ENCODE results near the gene HNRNPH1.

The HNRNPH1 gene

DNA sequence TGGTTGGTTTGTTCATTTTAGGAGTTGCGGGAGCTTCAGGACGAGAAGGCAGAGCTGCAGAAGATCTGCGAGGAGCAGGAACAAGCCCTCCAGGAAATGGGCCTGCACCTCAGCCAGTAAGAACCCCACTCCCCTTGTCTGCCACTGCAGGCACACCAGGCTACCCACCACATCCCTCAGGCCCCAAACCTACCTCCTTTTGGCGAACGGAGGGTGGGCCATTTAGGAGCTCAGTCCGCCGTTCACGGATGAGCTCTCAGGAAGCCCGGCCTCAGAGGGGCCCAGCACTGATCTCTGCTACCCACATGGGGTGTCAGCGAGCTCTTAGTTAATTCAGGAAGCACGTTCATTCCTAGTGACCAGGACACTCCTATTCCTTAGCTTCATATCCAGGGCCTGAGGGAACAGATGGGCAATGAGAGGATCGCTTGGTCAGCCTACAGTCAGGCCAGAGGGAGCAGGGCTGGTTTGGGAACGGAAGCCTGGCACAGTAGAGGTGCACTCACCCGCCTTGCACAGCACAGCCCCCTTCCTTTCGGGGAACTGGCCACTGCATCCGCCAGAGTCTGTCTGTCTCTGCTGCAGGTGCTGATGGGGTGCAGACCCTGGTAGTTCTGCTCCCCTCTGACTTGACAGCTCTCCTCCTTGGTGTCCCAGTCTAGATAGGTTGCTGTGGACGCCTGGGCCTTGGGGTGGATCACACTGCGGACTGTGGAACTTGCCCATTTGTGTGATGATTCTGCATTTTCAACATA is 21.4 kb downstream of the HNRNPH1 start:
- no peaks in the 10 kb centered on the region for H3K9me3 ChIP-seq (ENCODE audit: control insufficient read depth, insufficient read depth, low read length)
- H3K4me1 ChIP-seq (ENCODE audit: insufficient read depth, low read length) = no peaks in the 10 kb centered on the region
- no peak overlapping the region for H3K9ac ChIP-seq (ENCODE audit: low read depth, low read length)
- H3K36me3 ChIP-seq (ENCODE audit: insufficient read depth, low read length) = peaks cover 16% of the 10 kb centered on the region

DNA sequence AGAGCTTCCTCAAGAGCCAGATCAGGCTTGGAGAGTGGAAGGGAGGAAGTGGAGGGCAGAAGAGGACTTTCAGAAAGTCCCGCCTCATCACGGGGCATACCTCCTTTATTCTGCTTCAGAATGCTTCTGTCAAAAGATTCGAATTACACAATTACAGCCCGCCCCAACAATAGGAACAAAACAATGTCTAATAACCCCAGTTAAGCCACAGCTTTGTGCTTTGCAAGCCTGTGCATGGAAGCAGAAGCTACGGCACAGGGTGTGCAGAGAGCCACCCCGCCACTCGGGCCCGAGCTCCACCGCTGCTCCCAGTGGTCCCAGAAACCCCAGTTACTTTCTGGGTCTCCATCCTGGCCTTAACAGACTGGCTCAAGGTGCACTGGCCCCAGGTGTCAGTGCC is 23.5 kb downstream of the HNRNPH1 start:
- no peak overlapping the region for H3K9ac ChIP-seq (ENCODE audit: low read depth, low read length)
- H3K36me3 ChIP-seq (ENCODE audit: insufficient read depth, low read length) = peaks cover 20% of the 10 kb centered on the region
- no peaks in the 10 kb centered on the region for H3K9me3 ChIP-seq (ENCODE audit: control insufficient read depth, insufficient read depth, low read length)
- H3K4me1 ChIP-seq (ENCODE audit: insufficient read depth, low read length) = no peaks in the 10 kb centered on the region

DNA sequence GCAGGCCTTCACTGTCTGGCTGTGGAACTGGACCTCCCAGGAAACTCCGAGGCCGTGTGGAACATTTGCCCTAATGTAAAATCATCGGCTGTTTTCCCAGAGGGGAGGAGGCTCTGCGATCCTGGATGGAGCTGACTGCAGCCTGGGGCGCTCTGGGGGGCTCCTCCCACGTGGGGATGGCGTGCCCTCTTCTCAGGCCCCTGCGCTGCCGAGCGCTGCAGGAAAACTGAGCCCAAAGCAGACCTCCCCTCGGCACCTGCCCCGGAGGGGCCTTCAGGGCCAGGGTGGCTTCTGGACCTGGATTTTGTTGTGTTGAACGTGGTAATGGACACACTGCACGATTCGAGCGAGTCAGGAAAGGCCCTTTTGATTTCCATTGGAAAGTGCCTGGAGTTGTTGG is 23.9 kb downstream of the HNRNPH1 start:
- Histone ChIP-seq H3K9me3 (ENCODE audit: control insufficient read depth, insufficient read depth, low read length) (no peaks in the 10 kb centered on the region), H3K9ac (ENCODE audit: low read depth, low read length) (no peak overlapping the region), H3K4me1 (ENCODE audit: insufficient read depth, low read length) (no peaks in the 10 kb centered on the region), H3K36me3 (ENCODE audit: insufficient read depth, low read length) (peaks cover 20% of the 10 kb centered on the region)

DNA sequence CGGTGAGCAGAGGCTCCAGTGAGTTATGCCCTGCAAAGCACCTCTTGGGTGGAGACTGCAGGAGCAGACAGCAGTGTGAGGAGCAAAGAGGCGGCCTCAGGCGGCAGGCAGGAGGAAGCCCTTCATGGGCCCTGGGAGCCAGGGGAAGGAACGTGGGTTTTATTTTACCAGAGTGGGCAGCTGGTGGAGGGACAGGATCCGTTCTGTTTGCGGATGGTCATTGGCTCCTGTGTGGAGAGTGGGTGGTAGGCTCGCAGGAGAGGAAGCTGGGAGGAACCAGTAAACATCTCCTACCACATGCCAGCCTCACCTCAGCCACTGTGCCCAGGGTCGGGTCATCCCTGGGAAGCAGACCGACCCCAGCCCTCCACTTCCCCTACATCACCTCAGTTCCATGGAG is 24.4 kb downstream of the HNRNPH1 start:
- Histone ChIP-seq H3K9ac (ENCODE audit: low read depth, low read length) (no peak overlapping the region), H3K36me3 (ENCODE audit: insufficient read depth, low read length) (peaks cover 20% of the 10 kb centered on the region), H3K4me1 (ENCODE audit: insufficient read depth, low read length) (no peaks in the 10 kb centered on the region), H3K9me3 (ENCODE audit: control insufficient read depth, insufficient read depth, low read length) (no peaks in the 10 kb centered on the region)

DNA sequence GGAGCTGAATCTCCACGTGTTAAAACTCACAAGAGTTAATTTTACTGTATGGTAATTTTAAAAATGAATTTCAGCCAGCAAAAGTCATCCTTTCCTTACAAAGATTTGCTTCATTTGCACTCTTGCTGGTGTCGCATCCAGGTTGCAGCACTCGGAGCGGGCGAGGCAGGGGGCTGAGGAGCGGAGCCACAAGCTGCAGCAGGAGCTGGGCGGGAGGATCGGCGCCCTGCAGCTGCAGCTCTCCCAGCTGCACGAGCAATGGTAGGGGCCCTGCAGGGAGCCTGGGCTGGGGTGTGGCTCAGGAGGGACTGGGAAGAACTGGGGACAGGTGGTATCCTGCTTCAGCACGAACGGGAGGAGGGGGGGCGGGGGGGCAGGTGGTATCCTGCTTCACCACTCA is 27.1 kb downstream of the HNRNPH1 start:
- Histone ChIP-seq H3K9me3 (ENCODE audit: control insufficient read depth, insufficient read depth, low read length) (no peaks in the 10 kb centered on the region), H3K4me1 (ENCODE audit: insufficient read depth, low read length) (no peaks in the 10 kb centered on the region), H3K9ac (ENCODE audit: low read depth, low read length) (no peak overlapping the region), H3K36me3 (ENCODE audit: insufficient read depth, low read length) (peaks cover 33% of the 10 kb centered on the region)

DNA sequence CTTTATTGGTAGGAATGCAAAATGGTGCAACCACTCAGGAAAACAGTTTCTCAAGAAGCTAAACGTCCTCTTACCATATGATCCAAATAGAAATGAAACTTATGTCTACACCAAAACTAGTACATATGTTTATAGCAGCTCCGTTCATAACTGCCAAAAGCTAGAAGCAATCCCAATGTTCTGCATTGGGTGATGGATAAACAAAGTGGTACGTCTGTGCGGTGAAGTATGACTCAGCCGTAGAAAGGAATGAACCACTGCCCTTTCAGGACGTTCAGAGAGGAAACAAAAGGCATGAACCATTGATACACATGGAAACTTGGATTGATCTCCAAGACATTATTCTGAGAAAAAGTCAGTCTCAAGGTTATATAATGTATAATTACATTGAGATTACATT is 27.6 kb downstream of the HNRNPH1 start:
- Histone ChIP-seq H3K36me3 (ENCODE audit: insufficient read depth, low read length) (peaks cover 35% of the 10 kb centered on the region), H3K4me1 (ENCODE audit: insufficient read depth, low read length) (no peaks in the 10 kb centered on the region), H3K9me3 (ENCODE audit: control insufficient read depth, insufficient read depth, low read length) (no peaks in the 10 kb centered on the region), H3K9ac (ENCODE audit: low read depth, low read length) (no peak overlapping the region)

DNA sequence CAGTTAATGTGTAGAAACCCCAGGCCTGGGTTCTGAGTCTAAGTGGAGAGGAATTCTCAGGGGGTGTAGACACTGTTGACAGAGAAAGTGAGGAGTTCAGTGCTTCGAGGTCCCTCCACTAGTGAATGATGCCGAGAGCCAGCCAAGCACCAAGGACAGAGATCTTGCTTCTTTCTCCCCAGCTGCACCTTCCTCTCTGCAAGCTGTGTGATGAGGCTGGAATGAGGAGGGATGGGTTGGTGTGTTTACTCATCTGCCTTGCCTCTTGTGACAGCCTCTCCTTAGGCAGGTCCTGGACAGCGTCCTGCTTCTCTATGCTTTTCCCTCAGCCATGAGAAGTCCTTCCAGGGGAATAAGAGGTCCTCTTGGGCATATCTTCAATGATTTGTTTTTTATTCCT is 35.3 kb downstream of the HNRNPH1 start:
- Histone ChIP-seq H3K9me3 (ENCODE audit: control insufficient read depth, insufficient read depth, low read length) (no peaks in the 10 kb centered on the region), H3K4me1 (ENCODE audit: insufficient read depth, low read length) (no peaks in the 10 kb centered on the region), H3K36me3 (ENCODE audit: insufficient read depth, low read length) (peaks cover 20% of the 10 kb centered on the region), H3K9ac (ENCODE audit: low read depth, low read length) (no peak overlapping the region)

DNA sequence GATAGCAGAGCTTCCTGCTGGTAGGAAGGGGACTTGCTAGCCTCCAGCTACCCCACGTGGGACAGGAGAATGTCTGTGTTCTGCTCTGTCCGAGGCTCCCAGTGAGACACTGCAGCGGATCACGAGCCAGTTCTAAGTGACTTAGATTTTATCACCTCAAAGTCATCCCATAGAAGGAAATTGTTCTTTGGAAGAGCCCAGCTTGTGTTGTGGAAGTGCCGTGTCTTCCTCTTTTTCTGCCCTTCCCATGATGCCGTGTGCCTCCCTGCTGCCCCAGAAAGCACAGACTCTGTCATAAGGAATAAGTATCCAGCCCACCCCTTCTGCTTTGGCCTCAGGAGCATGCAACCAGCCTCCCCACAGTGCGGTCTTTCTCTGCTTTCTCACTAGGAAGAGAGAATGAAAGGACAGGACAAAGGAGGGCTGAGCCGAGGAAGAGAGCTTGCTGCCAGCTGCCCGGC is 37.5 kb downstream of the HNRNPH1 start:
- H3K9me3 ChIP-seq (ENCODE audit: control insufficient read depth, insufficient read depth, low read length) = no peaks in the 10 kb centered on the region
- H3K36me3 ChIP-seq (ENCODE audit: insufficient read depth, low read length) = peaks cover 11% of the 10 kb centered on the region
- H3K9ac ChIP-seq (ENCODE audit: low read depth, low read length) = no peak overlapping the region
- no peaks in the 10 kb centered on the region for H3K4me1 ChIP-seq (ENCODE audit: insufficient read depth, low read length)

DNA sequence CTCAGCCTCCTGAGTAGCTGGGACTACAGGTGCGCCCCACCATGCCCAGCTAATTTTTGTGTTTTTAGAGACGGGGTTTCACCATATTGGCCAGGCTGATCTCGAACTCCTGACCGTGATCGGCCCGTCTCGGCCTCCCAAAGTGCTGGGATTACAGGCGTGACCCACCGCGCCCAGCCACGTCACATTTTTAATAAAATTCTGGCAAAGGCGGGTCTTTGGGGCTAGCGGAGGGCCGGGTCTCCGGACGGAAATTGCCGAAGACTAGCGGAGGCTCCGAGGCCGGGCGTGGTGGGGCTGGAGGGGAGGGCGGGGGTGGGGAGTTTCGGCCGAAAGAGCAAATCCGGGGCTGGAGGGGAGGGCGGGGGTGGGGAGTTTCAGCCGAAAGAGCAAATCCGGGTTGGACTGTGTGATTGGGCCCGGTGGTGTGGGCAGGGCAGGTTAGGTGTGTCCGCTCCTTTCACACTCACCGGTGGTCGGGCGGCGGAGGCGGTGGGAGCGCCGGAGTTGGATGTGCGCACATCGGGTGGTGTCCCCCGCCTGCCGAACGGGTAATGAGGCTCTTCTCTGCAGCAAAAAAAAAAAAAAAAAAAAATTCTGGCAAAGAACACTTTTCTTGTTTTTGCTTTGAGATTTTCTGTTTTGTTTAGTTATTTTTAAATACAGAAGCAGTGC is 46.0 kb downstream of the HNRNPH1 start:
- Histone ChIP-seq H3K9ac (ENCODE audit: low read depth, low read length) (no peak overlapping the region), H3K9me3 (ENCODE audit: control insufficient read depth, insufficient read depth, low read length) (no peaks in the 10 kb centered on the region), H3K4me1 (ENCODE audit: insufficient read depth, low read length) (no peaks in the 10 kb centered on the region), H3K36me3 (ENCODE audit: insufficient read depth, low read length) (peaks cover 3% of the 10 kb centered on the region)

DNA sequence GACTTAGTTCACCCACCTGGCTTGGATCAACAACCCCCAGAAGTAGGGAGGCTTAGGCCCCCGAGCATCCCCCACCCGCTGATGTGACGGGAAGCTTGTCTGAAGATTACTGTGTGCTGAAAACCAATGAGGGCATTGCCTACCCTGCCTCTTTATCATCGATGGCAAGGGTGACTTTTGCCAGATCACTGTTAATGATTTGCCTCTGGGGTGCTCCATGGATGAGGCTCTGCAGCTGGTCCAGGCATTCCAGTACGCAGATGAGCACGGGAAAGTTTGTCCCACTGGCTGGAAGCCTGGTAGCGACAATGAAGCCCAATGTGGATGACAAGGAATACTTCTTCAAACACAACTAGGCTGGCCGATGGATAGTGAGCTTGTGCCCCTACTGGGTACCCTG is 51.1 kb downstream of the HNRNPH1 start:
- peaks cover 13% of the 10 kb centered on the region for H3K36me3 ChIP-seq (ENCODE audit: insufficient read depth, low read length)
- H3K4me1 ChIP-seq (ENCODE audit: insufficient read depth, low read length) = no peaks in the 10 kb centered on the region
- H3K9me3 ChIP-seq (ENCODE audit: control insufficient read depth, insufficient read depth, low read length) = no peaks in the 10 kb centered on the region
- H3K9ac ChIP-seq (ENCODE audit: low read depth, low read length) = no peak overlapping the region

DNA sequence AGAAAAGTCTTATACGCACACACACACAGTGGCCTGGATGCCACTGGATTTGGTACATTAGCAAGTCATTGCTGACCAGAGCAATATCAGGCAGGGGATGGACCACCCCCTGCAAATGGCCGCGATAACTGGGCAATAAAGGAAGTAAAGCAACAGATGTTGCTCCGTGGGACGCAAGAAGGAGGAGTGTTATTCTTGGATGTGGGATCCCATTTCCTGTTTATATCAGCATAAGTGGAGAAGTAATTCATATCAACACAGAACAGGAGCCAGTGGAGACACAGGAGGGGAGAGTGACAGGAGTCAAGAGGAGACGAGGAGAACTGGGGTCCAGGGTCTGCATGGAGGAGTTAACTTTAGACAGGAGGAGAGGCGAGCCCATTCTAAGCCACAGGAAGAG is 54.8 kb downstream of the HNRNPH1 start:
- Histone ChIP-seq H3K36me3 (ENCODE audit: insufficient read depth, low read length) (peaks cover 18% of the 10 kb centered on the region), H3K4me1 (ENCODE audit: insufficient read depth, low read length) (no peaks in the 10 kb centered on the region), H3K9ac (ENCODE audit: low read depth, low read length) (no peak overlapping the region), H3K9me3 (ENCODE audit: control insufficient read depth, insufficient read depth, low read length) (no peaks in the 10 kb centered on the region)

DNA sequence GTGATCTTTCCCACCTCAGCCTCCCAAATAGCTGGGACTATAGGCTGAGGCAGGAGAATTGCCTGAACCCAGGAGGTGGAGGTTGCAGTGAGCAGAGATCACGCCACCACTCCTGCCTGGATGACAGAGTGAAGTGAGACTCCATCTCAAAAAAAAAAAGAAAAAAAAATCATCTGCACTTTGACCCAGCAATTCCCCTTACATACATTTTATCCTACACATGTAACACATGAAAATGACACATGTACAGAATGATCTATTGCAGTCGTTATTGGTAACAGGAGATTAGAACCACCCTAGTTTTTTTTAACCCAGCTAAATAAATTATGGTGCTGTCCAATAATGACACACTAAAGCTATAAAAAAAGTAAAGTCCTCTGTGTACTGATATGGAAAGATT is 58.9 kb downstream of the HNRNPH1 start:
- Histone ChIP-seq H3K9me3 (ENCODE audit: control insufficient read depth, insufficient read depth, low read length) (no peaks in the 10 kb centered on the region), H3K9ac (ENCODE audit: low read depth, low read length) (no peak overlapping the region), H3K36me3 (ENCODE audit: insufficient read depth, low read length) (peaks cover 19% of the 10 kb centered on the region), H3K4me1 (ENCODE audit: insufficient read depth, low read length) (no peaks in the 10 kb centered on the region)

All from ES-I3 (cell line).